Stimulated activated naive CD4-positive, alpha-beta T cell (primary cell): ENCODE measurements around the gene CCL7.

ENCODE experiments used
- DNase-seq, 6 experiments: peaks; one replicate each; lab custom pipeline; 2025; lab: John Stamatoyannopoulos, UW

The CCL7 gene

DNA sequence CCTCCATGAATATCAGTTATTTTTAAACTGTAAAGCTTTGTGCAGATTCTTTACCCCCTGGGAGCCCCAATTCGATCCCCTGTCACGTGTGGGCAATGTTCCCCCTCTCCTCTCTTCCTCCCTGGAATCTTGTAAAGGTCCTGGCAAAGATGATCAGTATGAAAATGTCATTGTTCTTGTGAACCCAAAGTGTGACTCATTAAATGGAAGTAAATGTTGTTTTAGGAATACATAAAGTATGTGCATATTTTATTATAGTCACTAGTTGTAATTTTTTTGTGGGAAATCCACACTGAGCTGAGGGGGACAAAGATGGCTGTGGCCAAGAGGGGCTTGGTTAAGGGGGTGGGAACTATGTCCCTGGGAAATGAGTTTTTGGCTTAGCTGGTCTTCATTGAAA is 17.9 kb downstream of the CCL7 start:
- no peak for DNase-seq

DNA sequence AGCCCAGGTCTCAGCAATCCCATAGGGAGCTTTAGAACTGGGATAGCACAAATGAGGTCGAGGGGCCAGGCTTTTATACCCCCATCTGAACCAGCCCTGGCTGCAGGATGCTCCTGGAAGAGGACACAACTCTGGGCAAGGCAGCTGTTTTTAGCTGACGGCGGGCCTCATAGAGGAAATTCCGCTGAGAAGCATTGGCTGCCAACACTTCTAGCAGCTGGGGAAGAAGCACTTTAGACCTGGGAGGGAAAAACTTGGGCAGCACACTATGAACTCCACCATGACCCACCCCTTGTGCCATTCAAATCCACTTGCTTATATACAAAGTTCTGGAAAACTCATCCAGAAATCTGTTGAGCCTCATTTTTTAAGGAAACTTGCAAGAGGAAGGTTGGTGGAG is 20.6 kb downstream of the CCL7 start:
- DNase-seq, result no peak

DNA sequence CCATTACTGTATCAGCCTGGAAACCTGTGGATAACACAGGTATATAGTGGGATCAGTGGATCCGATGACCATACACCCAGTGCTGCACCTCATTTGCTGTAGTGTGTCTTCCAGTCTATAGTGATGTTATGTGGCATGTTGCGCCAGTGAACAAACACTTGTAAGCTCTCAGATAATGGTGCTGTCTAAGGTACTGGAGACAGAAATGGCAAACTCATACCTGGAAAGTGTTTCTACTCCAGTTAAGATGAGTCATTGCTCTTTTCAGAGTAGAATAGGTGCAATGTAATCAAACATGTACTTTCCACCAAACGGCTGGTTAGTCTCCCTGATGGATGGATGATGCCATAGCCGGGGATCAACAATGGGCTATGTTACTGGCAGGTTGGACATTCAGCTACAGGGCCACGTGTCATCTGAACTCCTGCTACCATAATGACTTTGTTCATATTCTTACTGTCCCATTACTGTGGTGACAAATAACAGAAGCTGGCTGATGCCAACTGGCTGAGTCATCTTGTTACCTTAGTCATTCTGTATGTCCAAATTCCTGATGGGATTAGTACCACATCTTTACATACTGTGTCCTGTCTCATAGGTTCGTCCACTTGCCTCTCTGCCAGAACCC is 21.8 kb downstream of the CCL7 start:
- DNase-seq, result no peak

DNA sequence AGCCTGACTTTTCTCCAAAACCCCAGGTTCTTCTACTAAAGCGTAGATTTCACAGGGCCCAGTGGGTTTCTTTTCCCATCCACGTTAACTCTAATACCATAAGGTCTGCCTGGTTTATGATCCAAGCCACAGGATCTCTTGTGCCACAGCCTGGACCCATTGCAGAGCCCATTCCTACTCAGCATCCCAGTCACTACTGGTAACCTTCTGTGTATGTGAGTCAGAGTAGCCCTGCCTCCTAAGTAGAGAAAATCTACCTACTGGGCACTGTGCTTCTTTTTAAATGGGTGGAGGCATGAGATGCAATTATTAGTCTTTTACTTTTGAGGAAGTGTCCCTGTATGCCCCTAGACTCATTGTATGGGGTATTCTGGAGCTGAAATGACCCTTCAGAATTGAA is 29.0 kb downstream of the CCL7 start:
- no peak for DNase-seq

DNA sequence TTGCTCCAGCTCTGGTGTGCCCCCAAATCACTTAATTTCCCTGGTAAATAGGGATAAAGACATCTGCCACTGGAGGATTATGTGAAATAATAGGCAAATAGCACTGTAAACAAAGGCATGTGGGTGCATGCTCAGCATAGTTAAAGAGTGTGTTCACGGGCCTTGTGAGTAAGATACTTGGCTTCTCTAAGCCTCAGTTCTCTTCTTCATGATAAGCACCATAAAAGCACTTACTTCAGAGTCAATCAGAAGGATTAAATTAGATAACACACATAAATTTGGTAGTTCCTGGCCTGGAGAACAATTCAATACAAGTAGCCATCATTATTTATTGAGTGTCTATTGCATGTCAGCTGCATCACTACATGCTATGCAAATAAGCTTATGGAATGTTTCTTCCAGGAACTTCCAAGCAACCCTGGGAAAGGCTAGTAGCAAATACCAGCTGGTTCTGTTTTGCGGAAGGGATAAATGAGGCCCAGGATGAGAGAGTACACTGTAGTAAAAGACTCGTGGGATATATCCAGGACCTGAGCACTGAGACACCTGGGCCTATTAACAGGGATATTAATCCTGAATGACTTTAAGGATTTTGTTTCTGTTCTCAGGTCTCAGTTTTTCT is 30.0 kb downstream of the CCL7 start:
- DNase-seq, result no peak

DNA sequence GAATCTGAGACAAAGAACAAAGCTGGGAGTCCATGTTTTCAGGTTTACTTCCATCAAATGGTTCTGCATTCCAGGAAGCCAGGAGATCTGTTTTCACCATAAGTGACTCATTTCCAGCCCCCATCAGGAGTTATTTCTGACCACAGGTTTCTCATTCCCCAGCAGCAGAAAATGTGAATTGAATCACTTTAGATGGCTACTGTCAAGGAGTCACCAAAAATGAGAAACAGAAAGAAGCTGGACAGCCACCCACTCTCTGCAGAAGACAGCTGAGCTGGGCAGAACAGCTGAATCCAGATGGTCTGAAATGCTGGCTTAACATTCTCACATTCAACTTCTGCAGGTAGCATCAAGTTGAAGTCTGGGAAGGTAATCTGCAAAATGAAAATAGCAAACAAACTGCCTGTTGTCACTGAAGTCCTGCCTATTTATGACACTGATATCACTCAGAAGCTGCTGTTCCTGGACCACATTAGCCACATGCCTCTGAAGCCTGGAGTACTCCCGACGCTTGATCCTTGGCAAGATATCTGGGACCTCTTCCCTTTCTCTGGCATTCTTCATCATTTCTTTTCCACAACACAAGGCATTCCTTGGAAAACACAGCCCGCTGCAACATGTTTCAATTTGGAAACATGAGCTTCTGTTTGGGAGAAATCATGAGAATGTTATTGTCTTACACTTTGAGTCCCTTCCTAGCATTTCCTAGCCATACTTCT is 30.8 kb downstream of the CCL7 start:
- no peak for DNase-seq

DNA sequence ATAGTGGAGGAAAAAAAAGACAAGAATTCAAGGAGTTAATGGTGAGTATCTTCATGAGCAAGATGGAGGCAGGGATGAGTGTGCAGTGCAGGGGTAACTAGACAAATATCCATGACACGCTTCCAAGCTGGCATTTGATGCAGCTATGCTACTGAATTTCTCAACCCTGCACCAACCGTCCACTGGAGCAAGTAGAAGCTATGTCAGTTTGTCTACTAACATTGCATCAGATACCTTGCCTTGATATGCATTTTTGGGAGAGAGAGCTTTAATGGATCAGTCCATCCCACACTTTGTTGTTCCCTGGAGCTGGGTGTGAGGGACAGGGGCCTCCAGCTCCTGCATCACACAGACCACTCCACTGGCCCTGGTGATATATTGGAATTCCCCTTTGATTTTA is 32.0 kb downstream of the CCL7 start:
- no peak for DNase-seq

DNA sequence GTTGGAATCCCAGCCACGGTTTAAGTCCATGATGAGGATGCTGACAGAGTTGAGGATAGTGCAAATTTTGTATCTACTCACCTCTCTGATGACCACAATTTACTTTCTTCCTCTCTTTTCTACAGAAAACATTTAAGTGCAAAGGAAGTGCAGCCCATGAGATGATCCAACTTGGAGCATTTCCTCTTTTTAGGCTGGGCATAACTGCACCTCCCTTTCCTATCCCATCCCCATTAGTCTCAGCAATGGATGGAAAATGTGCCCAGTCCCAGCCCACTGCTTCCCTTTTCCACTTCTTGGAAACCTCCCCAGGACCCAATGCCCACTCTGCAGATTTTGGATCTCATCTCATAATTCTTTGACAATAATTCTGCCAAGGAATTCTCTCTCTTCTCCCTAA is 32.6 kb downstream of the CCL7 start:
- no peak for DNase-seq

- DNase-seq, result no peak
These were observed 33.6 kb downstream of the CCL7 start for GRCh38 chr17:34303606-34304005.

DNA sequence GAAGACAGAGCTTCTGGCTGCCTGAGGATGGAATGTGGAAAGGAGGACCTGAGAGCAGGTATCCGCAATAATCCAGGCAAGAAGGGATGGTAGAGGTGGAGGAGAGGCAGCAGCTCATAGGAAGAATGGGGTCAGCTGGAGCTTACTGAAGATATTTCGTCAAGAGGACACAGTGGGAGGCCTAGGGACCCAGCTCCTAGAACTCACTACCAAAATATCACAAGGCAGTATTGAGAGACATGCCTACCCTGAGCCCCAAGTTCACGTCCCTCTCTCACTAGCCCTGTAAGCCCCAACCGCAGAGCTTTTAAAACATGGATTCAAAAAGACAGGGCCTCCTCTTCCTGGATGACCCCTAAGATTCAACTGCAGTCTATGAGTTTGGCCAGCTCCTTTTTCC is 35.0 kb downstream of the CCL7 start:
- DNase-seq, result no peak

DNA sequence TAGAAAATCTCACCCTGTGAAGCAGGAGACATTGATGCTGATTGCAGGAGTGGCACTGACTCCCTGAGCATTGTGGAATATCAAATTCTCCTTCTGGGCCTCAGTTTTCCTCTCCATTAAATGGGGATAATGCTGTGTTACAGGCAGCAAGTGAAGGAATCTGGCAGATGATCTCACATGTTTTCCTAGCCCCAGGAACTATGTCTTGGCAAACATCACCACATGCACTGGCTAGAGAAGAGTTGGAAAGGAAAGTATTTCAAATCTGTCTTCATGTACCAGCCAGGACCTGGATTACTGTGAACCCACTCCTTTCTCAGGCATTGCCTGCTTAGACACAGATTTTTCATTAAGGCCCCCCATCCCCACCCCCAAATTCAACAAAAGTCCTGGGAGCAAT is 35.6 kb downstream of the CCL7 start:
- DNase-seq, result no peak

DNA sequence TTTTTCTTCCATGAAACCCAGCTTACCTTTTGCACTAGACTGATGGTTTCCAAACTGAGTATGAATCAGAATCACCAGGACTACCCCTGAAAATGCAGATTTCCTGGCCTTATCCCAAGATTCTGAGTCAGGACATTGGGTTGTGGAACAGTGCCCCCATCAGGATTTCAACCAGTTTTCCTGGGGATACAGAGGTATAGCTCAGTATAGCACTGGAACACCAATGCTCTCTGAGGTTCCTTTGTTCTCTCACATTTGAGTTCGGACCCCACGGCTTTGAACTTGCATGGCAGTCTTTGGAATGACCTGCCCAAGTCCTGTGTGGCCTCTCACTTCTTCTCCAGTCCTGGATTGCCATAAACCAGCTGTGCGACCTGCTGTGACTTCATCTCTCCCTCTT is 36.4 kb downstream of the CCL7 start:
- no peak for DNase-seq

- no peak for DNase-seq
These were observed 37.1 kb downstream of the CCL7 start for GRCh38 chr17:34307110-34307509.

GRCh38 chr17:34308371-34308770 is 38.4 kb downstream of the CCL7 start:
- no peak for DNase-seq

DNA sequence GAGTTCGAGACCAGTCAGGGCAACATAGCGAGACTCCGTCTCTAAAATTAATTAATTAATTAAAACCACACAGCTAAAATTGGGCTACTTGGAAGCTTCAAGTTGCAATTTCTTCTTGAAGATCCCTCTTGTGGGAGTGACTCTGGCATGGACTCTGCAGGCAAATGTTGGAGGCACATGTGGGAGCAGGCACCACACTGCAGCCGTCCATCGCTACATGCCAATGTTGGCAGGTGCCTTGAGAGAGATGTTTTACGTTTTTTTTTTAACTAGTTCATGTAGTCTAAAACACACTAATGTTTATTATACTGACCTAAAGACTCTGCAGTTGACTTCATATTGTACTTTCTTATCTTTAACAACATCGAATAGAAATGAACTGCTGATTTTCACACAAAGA is 41.3 kb downstream of the CCL7 start:
- no peak for DNase-seq

DNA sequence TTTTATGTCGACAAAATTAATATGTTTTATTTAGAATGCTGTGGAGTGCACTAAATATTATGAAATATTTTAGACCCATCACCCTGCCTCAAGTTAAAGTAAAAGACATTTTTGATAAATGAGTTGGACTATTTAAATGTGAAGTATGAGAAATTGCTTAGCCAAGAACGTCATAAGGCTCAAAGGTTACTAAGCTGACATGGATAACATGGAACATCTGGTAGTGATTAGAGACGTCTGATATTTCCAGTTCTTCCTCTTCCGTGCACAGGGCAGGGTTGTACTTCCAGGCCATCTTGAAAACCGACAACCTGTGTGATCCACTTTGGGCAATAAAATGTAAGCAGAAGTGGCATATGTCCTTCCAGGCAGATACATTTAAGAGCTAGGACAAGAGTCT is 42.1 kb downstream of the CCL7 start:
- no peak for DNase-seq

GRCh38 chr17:34313164-34313563 is 43.1 kb downstream of the CCL7 start:
- no peak for DNase-seq

- no peak for DNase-seq
These were observed 44.3 kb downstream of the CCL7 start for GRCh38 chr17:34314279-34314678.

GRCh38 chr17:34318474-34318873 is 48.5 kb downstream of the CCL7 start:
- no peak for DNase-seq

- DNase-seq, result no peak
These were observed 49.0 kb downstream of the CCL7 start, which contains the start of gene CCL8 for GRCh38 chr17:34319039-34319483. CCL8 (plus strand) TSS chr17:34319435; CDS start chr17:34319502, 67 bp downstream.
